AG10803 (cell line): ENCODE measurements around the gene MED27.

Source experiments
- DNase-seq: peaks from one replicate; pipeline ENCODE4 v3.0.0; 2010; ENCODE audit warnings: low read depth
- H3K4me3 ChIP-seq: 2 replicates; pipeline ENCODE4 v1.5.1; 2011; ENCODE audit warnings: mild to moderate bottlenecking, low read length, control low read depth
- TF ChIP-seq, protein P1 (sequence below): conservative IDR thresholded peaks from 2 replicates; pipeline ENCODE4 v1.5.1; 2011; ENCODE audit warnings: mild to moderate bottlenecking, low read length, control low read depth, inconsistent platforms

MED27 gene

DNA sequence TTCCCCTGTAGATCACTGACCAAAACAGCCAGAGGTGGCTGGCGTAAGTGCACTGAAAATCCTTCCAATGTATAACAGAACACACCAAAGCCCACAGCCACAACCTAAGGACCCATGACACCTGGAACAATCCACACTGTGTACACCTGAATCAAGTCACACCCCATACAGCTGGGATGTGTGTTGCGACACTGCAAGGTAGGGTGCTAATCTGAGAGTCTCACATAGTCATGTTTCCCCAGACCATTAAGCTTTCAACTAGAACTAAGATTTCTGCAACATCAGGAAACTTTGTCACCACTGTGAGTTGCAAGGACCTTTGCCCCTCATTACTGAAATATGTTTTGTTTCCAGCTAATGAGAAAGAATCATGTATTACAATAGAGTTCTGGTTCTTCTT lies 59.4 kb downstream of the MED27 start:
- no peak for DNase-seq
- H3K4me3 ChIP-seq = no peak overlapping the region
- TF ChIP-seq, protein P1, sequence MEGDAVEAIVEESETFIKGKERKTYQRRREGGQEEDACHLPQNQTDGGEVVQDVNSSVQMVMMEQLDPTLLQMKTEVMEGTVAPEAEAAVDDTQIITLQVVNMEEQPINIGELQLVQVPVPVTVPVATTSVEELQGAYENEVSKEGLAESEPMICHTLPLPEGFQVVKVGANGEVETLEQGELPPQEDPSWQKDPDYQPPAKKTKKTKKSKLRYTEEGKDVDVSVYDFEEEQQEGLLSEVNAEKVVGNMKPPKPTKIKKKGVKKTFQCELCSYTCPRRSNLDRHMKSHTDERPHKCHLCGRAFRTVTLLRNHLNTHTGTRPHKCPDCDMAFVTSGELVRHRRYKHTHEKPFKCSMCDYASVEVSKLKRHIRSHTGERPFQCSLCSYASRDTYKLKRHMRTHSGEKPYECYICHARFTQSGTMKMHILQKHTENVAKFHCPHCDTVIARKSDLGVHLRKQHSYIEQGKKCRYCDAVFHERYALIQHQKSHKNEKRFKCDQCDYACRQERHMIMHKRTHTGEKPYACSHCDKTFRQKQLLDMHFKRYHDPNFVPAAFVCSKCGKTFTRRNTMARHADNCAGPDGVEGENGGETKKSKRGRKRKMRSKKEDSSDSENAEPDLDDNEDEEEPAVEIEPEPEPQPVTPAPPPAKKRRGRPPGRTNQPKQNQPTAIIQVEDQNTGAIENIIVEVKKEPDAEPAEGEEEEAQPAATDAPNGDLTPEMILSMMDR = no peak

DNA sequence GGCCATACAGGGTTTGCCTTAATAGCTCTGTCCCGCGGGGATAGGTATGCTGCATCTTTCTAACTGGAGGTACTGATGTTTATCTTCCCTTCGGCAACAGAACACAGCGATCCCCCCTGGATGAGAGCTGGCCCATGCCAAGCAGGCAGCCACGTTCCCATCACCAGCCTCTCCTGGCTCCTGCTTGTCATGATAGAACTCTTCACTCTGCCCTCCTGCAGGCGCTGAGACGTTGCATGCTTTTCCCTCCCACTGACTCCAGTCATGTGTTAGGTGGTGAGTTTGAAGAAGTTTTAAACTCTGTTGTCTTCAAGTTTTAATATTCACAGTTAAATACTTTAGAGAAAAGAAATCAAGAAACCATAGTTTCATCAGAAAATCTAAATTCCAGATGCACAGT lies 60.0 kb downstream of the MED27 start:
- TF ChIP-seq, protein P1 = no peak
- H3K4me3 ChIP-seq = no peak overlapping the region
- no peak for DNase-seq

DNA sequence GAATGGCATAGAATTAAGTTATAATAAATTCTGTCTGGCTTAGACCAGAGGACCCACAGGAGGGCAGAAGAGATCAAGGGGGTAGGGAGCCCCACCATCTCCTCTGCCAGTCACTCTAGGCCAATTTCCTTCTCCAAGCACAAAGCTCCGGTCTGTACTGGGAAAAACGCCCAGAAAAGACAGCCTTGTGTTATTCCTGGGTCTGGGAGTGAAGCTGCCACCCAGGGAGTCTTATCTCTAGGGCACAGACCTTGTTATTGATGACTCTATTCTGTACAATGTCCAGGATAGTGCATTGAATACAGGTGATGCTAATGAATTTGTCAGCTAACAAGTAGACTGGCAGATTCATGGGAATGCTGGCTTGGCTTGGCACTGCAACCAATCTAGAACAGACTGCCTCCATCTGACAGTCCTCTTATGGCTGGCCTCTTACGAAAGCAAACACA lies 60.7 kb downstream of the MED27 start:
- DNase-seq = no peak
- TF ChIP-seq, protein P1 = no peak
- H3K4me3 ChIP-seq = no peak overlapping the region

DNA sequence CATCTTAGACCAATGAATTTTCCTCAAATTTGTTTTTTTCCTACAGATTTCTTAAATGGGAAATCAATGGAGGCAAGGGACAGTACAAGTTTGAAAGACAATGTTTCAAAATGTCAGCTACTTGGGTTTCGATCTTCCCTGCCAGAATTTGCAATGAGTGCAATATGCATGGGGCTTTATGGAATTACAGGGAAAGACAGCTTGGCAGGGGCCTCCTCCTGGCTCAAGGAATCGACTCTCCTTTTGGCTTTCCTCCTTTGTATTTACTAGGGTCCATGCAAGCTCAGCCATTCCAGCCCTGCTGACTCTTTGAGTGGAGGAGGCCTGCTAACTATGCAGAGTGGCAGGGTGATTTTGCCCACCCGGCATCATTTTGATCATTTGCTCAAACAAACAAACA lies 63.2 kb downstream of the MED27 start:
- TF ChIP-seq, protein P1 = no peak
- DNase-seq = no peak
- H3K4me3 ChIP-seq = no peak overlapping the region

DNA sequence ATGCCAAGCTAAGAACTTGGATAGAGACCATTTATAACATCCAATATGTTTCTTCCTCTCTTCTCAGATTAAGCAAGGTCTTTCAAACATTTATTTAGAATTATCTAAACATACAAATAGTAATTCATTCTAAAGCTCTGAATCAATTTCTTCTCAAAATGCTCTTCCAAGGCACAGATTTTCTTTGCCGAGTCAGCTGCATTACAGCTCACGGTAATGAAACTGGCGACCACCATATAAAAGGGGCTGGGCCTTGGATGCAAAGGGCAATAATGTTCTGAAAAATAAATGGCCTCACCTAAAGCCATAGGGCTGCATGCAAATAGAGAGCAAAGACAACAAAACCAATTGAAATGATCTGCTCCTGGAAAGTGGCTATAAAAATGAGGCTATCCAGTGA lies 63.8 kb downstream of the MED27 start:
- no peak for DNase-seq
- no peak overlapping the region for H3K4me3 ChIP-seq
- TF ChIP-seq, protein P1 = no peak

DNA sequence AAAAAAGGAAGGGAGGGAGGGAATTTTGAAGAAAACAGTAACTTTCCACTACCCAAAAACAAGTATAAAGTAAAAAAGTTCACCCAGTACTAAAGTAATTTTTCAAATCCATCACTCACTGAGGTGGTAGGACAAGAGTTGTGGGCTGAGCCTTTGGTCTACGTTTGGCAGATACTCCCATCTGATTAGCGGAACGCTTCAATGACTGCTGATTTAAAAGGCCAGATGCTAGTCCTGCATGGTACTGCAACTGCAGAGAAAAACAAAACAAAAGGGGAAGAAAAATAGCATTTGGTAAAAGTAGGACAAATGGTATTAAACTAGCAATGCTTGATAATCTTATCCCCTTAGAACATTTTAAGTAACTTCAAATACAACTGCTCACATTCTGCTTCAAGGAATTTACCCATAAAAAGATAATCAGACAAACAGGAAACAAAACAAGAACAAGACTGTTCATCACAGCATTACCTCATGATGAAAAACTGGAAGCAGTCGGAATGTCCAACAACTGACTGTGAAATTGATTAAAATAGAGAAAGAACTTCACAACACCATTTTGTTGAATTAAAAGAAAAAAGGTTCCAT lies 65.4 kb downstream of the MED27 start:
- no peak overlapping the region for H3K4me3 ChIP-seq
- DNase-seq = no peak
- TF ChIP-seq, protein P1 = no peak

DNA sequence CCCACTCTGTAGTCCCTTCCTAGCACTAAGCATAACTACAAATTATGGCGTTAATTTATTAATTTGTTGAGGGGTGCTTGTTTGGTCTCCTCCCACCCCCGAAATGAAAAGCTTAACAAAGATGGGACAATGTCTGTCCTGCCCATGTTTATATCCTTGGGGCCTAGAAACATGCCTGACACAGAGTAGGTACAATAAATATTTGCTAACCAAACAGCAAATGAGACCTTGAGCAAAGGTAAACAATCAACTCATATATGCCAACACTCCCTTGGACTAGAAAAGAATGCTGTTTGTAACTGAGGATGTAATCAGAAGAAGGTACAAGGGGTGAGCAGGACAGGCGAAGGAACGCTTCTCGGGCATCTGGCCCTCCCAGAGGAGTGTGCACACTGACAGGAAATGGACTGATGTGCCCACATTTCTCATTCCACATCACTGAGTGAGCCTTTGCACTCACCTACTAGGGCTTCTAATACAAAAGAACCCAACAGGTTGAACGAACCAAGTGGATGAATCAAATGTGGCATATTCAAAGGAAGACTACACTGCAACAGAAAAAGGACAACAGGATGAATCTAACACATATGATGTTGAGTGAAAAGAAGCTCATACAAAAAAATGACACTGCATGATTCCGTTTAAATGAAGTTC lies 66.8 kb downstream of the MED27 start:
- no peak overlapping the region for H3K4me3 ChIP-seq
- TF ChIP-seq, protein P1 = no peak
- DNase-seq = no peak
